ENCODE results near the gene TMEM236.

- TF ChIP-seq CTCF (conservative IDR thresholded peaks at IDR 0.05; ENCODE audit: low read length): no peak
- TF ChIP-seq EZH2phosphoT487 (IDR thresholded peaks at IDR 0.05; ENCODE audit: borderline replicate concordance): no peak
These were observed 68.9 kb downstream of the TMEM236 start for GRCh38 chr10:17820943-17821342.

Measured in Loucy (cell line).